Activated CD4-positive, alpha-beta T cell treated with anti-CD3 and anti-CD28 coated beads, Interleukin-2, amount 10 ng/mL, durations not matched to agents 7 days and 5 days (primary cell): ENCODE measurements around the gene SLTM. TPM values are rescaled to one million over a fixed set of nuclear protein-coding genes. Genes with fewer than 3 reads are reported as not detected.

Experiments used
- CTCF ChIA-PET: fragments of 350-600 bp; sonication (Branson Sonifier 250); formaldehyde crosslinking; loops from one replicate; lab custom pipeline; 2021; ENCODE audit warnings: antibody characterized with exemption; lab: Charles Lee
- POLR2A ChIA-PET: fragments of 350-600 bp; sonication (Branson Sonifier 250); formaldehyde crosslinking; loops from one replicate; lab custom pipeline; 2021; ENCODE audit warnings: antibody characterized with exemption; lab: Charles Lee
- DNase-seq: peaks from one replicate; pipeline ENCODE4 v3.0.0-alpha.2; 2020
- H3K27ac Mint-ChIP-seq: one replicate; pipeline ENCODE4 v1.8.0; 2021; ENCODE audit warnings: mild to moderate bottlenecking, moderate library complexity, mixed read lengths
- H3K27me3 Mint-ChIP-seq: one replicate; pipeline ENCODE4 v1.8.0; 2021; ENCODE audit warnings: mixed read lengths
- H3K36me3 Mint-ChIP-seq: one replicate; pipeline ENCODE4 v1.8.0; 2021; ENCODE audit warnings: low read depth, mixed read lengths
- H3K4me1 Mint-ChIP-seq: one replicate; pipeline ENCODE4 v1.8.0; 2021; ENCODE audit warnings: mixed read lengths
- H3K4me3 Mint-ChIP-seq: one replicate; pipeline ENCODE4 v1.8.0; 2021; ENCODE audit warnings: mild to moderate bottlenecking, moderate library complexity, mixed read lengths
- H3K9me3 Mint-ChIP-seq: one replicate; pipeline ENCODE4 v1.8.0; 2021; ENCODE audit warnings: mixed read lengths
- total RNA-seq, 2 experiments: library from RNA; stranded (reverse); gene quantifications; one replicate each; pipeline ENCODE4 v1.2.3, GENCODE V29; 2021

The SLTM gene
- 100 to 1,000 TPM; 116 to 128 TPM for total RNA-seq

GRCh38 chr15:58933281-58934113 lies at the start of gene SLTM:
SLTM (minus strand) TSS chr15:58933679; CDS start chr15:58933565, 114 bp downstream.
- ChIA-PET POLR2A (interaction anchor here (1.0 kb wide), 1 partner anchor 183 kb away, joined by 5 read pairs; no protein-coding TSS in a partner anchor), CTCF (interaction anchor here (0.5 to 0.6 kb wide), 2 partner anchors 30 to 94 kb away, joined by 3 to 5 read pairs; no protein-coding TSS in a partner anchor)
- Mint-ChIP-seq H3K36me3 (peaks cover 16% of the 10 kb centered on the region), H3K27me3 (no peaks in the 10 kb centered on the region), H3K4me1 (peaks cover 28% of the 10 kb centered on the region), H3K4me3 (peak within 1 kb of the TSS; percentile 99), H3K9me3 (no peaks in the 10 kb centered on the region), H3K27ac (peak within 1 kb of the TSS; percentile 100)
- DNase-seq: peak; percentile 92

DNA sequence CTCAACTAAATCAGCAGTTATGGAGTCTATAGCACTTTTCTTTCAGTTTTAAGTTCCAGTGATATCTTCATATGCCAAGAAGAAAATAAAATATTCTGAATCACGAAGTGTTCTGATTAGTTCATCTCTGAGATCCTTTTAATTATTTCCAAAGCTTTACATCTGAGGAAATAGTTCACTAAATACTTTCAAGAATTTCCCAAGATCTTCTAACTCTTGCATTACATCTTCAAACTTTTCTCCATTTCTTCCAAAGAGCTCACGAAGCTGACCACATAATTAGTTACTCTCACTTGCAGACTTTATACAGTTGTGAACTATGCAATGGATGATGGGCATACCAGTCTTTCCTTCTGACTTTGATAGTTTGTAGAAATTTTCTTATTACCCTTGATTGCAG lies 49.8 kb upstream of the SLTM start:
- no peak for DNase-seq
- H3K27me3 Mint-ChIP-seq: peaks cover 5% of the 10 kb centered on the region
- H3K36me3 Mint-ChIP-seq: no peaks in the 10 kb centered on the region
- H3K4me3 Mint-ChIP-seq: no peak overlapping the region
- H3K27ac Mint-ChIP-seq: no peak overlapping the region
- no peaks in the 10 kb centered on the region for H3K9me3 Mint-ChIP-seq
- H3K4me1 Mint-ChIP-seq: peaks cover 45% of the 10 kb centered on the region
- ChIA-PET CTCF (interaction anchor here (1.1 kb wide), 1 partner anchor 265 kb away, joined by 3 read pairs; no protein-coding TSS in a partner anchor), POLR2A (no interaction called here)

- Mint-ChIP-seq H3K27me3 (peaks cover 5% of the 10 kb centered on the region), H3K4me3 (peak overlapping the region; percentile 48), H3K4me1 (peaks cover 40% of the 10 kb centered on the region), H3K27ac (peak overlapping the region; percentile 96), H3K36me3 (no peaks in the 10 kb centered on the region), H3K9me3 (no peaks in the 10 kb centered on the region)
- POLR2A ChIA-PET: no interaction called here
- CTCF ChIA-PET: no interaction called here
- DNase-seq: peak; percentile 12
Observed at GRCh38 chr15:58981808-58982475, 48.5 kb upstream of the SLTM start.

DNA sequence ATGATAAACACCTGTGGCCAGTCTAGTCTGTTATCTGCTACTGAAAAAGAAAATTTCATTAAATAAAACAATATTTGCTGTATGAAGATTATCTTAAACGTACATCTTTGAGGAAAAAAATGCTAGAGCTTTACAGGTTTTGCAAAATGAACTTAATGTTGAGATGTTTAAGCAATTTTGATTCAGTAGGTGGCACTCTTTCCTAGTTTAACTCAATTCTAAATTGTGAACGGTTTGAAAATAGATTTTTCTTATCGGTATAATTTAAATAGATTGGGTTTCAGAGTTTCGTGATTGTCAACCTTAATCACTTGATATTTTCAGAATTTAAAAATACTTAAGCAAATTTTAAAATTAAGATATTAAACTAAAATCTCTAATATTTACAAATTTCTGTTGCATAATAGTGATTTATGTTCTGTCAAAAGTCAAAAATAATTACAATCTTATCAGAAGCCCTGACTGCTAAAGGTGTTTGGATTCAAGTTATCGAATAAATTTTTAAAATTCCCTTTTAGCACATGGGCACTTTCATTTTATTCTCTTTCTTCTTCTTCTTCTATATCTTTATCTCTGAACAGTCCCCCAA lies 47.0 kb upstream of the SLTM start:
- DNase-seq: no peak
- H3K27ac Mint-ChIP-seq: peak overlapping the region; percentile 61
- H3K27me3 Mint-ChIP-seq: peaks cover 5% of the 10 kb centered on the region
- H3K4me1 Mint-ChIP-seq: peaks cover 45% of the 10 kb centered on the region
- H3K4me3 Mint-ChIP-seq: peak overlapping the region; percentile 26
- ChIA-PET CTCF (interaction anchor here (1.0 to 1.7 kb wide), 5 partner anchors 8 to 548 kb away, joined by 3 to 4 read pairs (median 3); no protein-coding TSS in a partner anchor), POLR2A (no interaction called here)
- H3K36me3 Mint-ChIP-seq: no peaks in the 10 kb centered on the region
- H3K9me3 Mint-ChIP-seq: no peaks in the 10 kb centered on the region

- Mint-ChIP-seq H3K4me3 (no peak overlapping the region), H3K27ac (no peak overlapping the region), H3K9me3 (no peaks in the 10 kb centered on the region), H3K4me1 (peaks cover 51% of the 10 kb centered on the region), H3K27me3 (peaks cover 4% of the 10 kb centered on the region), H3K36me3 (no peaks in the 10 kb centered on the region)
- ChIA-PET POLR2A (no interaction called here), CTCF (interaction anchor here (0.6 to 1.0 kb wide), 3 partner anchors 184 to 239 kb away, joined by 3 to 5 read pairs (median 3); no protein-coding TSS in a partner anchor)
- no peak for DNase-seq
Observed at GRCh38 chr15:58977887-58978286, 44.4 kb upstream of the SLTM start.

GRCh38 chr15:58967479-58967878 lies 34.0 kb upstream of the SLTM start:
- DNase-seq: no peak
- Mint-ChIP-seq H3K4me3 (no peak overlapping the region), H3K36me3 (no peaks in the 10 kb centered on the region), H3K27me3 (peaks cover 3% of the 10 kb centered on the region), H3K4me1 (no peaks in the 10 kb centered on the region), H3K27ac (no peak overlapping the region), H3K9me3 (no peaks in the 10 kb centered on the region)
- ChIA-PET POLR2A (no interaction called here), CTCF (interaction anchor here (0.6 kb wide), 1 partner anchor 521 kb away, joined by 3 read pairs; no protein-coding TSS in a partner anchor)

GRCh38 chr15:58966698-58967097 lies 33.2 kb upstream of the SLTM start:
- ChIA-PET CTCF (no interaction called here), POLR2A (no interaction called here)
- no peak overlapping the region for H3K27ac Mint-ChIP-seq
- no peaks in the 10 kb centered on the region for H3K9me3 Mint-ChIP-seq
- no peaks in the 10 kb centered on the region for H3K36me3 Mint-ChIP-seq
- no peak overlapping the region for H3K4me3 Mint-ChIP-seq
- no peaks in the 10 kb centered on the region for H3K4me1 Mint-ChIP-seq
- peaks cover 3% of the 10 kb centered on the region for H3K27me3 Mint-ChIP-seq
- no peak for DNase-seq

- no peaks in the 10 kb centered on the region for H3K36me3 Mint-ChIP-seq
- no peak overlapping the region for H3K27ac Mint-ChIP-seq
Observed at GRCh38 chr15:58962662-58963565, 29.4 kb upstream of the SLTM start.

DNA sequence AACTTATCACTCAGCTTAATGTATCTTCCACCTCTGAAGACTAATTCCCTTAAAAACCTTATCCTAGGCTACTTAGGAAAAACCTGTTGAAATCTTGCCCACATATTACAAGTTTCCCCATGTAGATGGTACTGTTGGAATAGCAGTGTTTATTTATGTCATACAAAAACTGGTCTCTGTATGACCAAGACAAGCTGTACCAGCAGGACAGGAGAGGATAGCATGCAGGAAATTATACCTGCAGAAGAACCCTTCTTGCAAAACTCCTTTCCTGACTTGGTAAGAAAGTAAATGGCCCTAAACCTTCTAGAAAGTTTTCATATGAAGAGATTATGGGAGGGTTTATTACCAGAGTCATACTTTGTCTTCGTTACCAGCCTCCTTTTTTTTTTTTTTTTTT lies 28.7 kb upstream of the SLTM start:
- POLR2A ChIA-PET: no interaction called here
- DNase-seq: no peak
- Mint-ChIP-seq H3K9me3 (no peaks in the 10 kb centered on the region), H3K36me3 (no peaks in the 10 kb centered on the region), H3K4me1 (peaks cover 4% of the 10 kb centered on the region), H3K4me3 (no peak overlapping the region), H3K27ac (no peak overlapping the region), H3K27me3 (peaks cover 7% of the 10 kb centered on the region)
- CTCF ChIA-PET: interaction anchor here (0.6 to 0.9 kb wide), 2 partner anchors 181 to 191 kb away, joined by 3 to 4 read pairs; partner anchors contain the start of gene MINDY2

More at GRCh38 chr15:58962662-58963565, 29.4 kb upstream of the SLTM start:
- peaks cover 7% of the 10 kb centered on the region for H3K27me3 Mint-ChIP-seq
- no peaks in the 10 kb centered on the region for H3K9me3 Mint-ChIP-seq
- CTCF ChIA-PET: interaction anchor here (0.6 to 0.9 kb wide), 3 partner anchors 9 to 566 kb away, joined by 3 to 4 read pairs (median 3); partner anchors contain the start of gene MINDY2
- no peak for DNase-seq
- H3K4me1 Mint-ChIP-seq: no peaks in the 10 kb centered on the region
- POLR2A ChIA-PET: no interaction called here
- H3K4me3 Mint-ChIP-seq: no peak overlapping the region

DNA sequence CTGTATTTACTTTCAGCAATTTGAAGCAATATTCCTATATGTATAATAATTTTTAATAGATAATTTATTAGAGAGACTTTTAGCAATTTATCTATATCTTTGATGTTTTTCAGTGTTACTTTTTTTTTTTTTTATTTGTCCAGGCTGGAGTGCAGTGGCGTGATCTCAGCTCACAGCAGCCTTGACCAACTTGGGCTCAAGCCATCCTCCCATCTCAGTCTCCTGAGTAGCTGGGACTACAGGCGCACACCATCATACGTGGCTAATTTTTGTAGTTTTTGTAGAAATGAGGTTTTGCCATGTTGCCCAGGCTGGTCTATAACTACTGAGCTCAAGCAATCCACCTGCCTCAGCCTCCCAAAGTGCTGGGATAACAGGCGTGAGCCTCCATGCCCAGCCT lies 25.3 kb upstream of the SLTM start:
- Mint-ChIP-seq H3K4me1 (peaks cover 5% of the 10 kb centered on the region), H3K36me3 (no peaks in the 10 kb centered on the region), H3K27me3 (peaks cover 7% of the 10 kb centered on the region), H3K27ac (no peak overlapping the region), H3K9me3 (no peaks in the 10 kb centered on the region), H3K4me3 (no peak overlapping the region)
- DNase-seq: no peak
- CTCF ChIA-PET: interaction anchor here (0.6 kb wide), 1 partner anchor 233 kb away, joined by 3 read pairs; no protein-coding TSS in a partner anchor
- POLR2A ChIA-PET: no interaction called here

- CTCF ChIA-PET: interaction anchor here (0.8 to 1.7 kb wide), 5 partner anchors 12 to 572 kb away, joined by 3 to 4 read pairs (median 4); no protein-coding TSS in a partner anchor
- Mint-ChIP-seq H3K27ac (no peak overlapping the region), H3K36me3 (no peaks in the 10 kb centered on the region), H3K27me3 (peaks cover 7% of the 10 kb centered on the region), H3K9me3 (no peaks in the 10 kb centered on the region), H3K4me1 (peaks cover 15% of the 10 kb centered on the region), H3K4me3 (no peak overlapping the region)
- POLR2A ChIA-PET: no interaction called here
- peak; percentile 84 for DNase-seq
Observed at GRCh38 chr15:58957101-58957973, 23.9 kb upstream of the SLTM start.
